Esophagus (tissue), 2 donors: ENCODE results near the gene NEMP2. TPM values are rescaled to one million over a fixed set of nuclear protein-coding genes. Genes with fewer than 3 reads are reported as not detected.

ENCODE experiments used
- H3K27ac ChIP-seq, 2 donors: one replicate each; pipeline ENCODE4 v1.5.1; 2013; ENCODE audit warnings: low read depth in 2 of 2, mild to moderate bottlenecking in 2 of 2, inconsistent platforms in 1 of 2, low read length in 1 of 2, moderate library complexity in 1 of 2
- H3K27me3 ChIP-seq, 2 donors: one replicate each; pipeline ENCODE4 v1.6.1; 2013; ENCODE audit warnings: low read length in 2 of 2, control low read depth in 1 of 2, mild to moderate bottlenecking in 1 of 2; ENCODE audit not compliant: insufficient read depth in 2 of 2, control insufficient read depth in 1 of 2
- H3K36me3 ChIP-seq, 2 donors: one replicate each; pipeline ENCODE4 v1.6.1; 2013; ENCODE audit warnings: low read length in 1 of 2; ENCODE audit not compliant: control insufficient read depth in 2 of 2, insufficient read depth in 2 of 2
- H3K4me1 ChIP-seq, 2 donors: one replicate each; pipeline ENCODE4 v1.6.1; 2013; ENCODE audit warnings: low read length in 1 of 2; ENCODE audit not compliant: control insufficient read depth in 2 of 2, insufficient read depth in 2 of 2
- H3K4me3 ChIP-seq, 2 donors: one replicate each; pipeline ENCODE4 v1.5.1; 2013; ENCODE audit warnings: low read length in 2 of 2, mild to moderate bottlenecking in 2 of 2, low read depth in 1 of 2, moderate library complexity in 1 of 2
- H3K9me3 ChIP-seq, 2 donors: one replicate each; pipeline ENCODE4 v1.6.1; 2013; ENCODE audit warnings: mild to moderate bottlenecking in 2 of 2, low read depth in 1 of 2, low read length in 1 of 2, moderate library complexity in 1 of 2; ENCODE audit not compliant: control insufficient read depth in 2 of 2, insufficient read depth in 1 of 2
- WGBS, 2 donors: extraction: QIAGEN DNeasy Blood & Tissue Kit; methylation state at CpG; one replicate each; pipeline ENCODE4 v1.1.7; 2013; 5-methylcytosine and 5-hydroxymethylcytosine counted together
- polyA plus RNA-seq, 2 donors: library from polyadenylated mRNA; stranded (reverse); fragments of 200-250 nt; gene quantifications; one replicate each; pipeline ENCODE4 v1.2.3, GENCODE V29; 2013
- donor health status: healthy with polysubstance abuse.
- donor health status: Bipolar disorder and iron deficiency.

Gene NEMP2
- polyA plus RNA-seq, 2 donors: 0.61 to 1.4 TPM

GRCh38 chr2:190488516-190489233, 45.8 kb downstream of the NEMP2 start:
- no peak overlapping the region for H3K27ac ChIP-seq
- no peaks in the 10 kb centered on the region for H3K27me3 ChIP-seq
- no peaks in the 10 kb centered on the region for H3K9me3 ChIP-seq
- peaks cover 4 to 5% of the 10 kb centered on the region in 2 donors for H3K36me3 ChIP-seq
- H3K4me3 ChIP-seq: no peak overlapping the region
- 94 to 95% methylated on average over 6 of the region's 6 CpGs for WGBS, 2 donors
- no peaks in the 10 kb centered on the region for H3K4me1 ChIP-seq

DNA sequence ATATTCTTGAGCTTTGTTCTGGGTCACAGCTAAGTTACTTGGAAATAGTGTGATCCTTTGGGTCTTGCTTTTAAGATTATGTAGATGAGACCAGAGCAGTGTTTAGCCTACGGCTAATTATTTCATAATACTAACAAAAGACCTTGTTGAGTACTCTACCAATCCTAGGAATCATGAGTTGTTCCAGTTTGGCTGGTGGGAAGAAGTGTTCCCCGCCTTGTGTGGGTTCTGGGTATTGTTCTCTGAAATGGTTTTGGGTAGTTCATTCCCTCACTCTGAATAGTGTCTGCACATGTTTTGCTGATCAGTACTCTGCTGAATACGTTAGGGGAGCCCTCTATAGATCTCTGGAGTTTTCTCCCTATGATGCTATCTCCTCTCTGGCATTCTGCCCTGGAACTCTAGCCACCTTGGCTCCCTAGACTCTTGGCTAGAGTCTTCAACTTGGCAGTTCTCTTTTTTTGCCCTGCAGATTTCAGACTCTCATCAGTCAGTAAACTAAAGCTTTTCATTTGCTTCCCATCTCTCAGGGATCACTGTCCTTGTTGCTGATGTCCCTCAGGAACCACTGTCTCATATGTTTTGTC, 48.4 kb downstream of the NEMP2 start:
- 43 to 60% methylated on average over 3 of the region's 3 CpGs for WGBS, 2 donors
- Histone ChIP-seq H3K4me1 (no peaks in the 10 kb centered on the region), H3K36me3 (peaks cover under 1 to 1% of the 10 kb centered on the region in 2 donors), H3K27ac (no peak overlapping the region), H3K4me3 (no peak overlapping the region), H3K9me3 (no peaks in the 10 kb centered on the region), H3K27me3 (no peaks in the 10 kb centered on the region)

DNA sequence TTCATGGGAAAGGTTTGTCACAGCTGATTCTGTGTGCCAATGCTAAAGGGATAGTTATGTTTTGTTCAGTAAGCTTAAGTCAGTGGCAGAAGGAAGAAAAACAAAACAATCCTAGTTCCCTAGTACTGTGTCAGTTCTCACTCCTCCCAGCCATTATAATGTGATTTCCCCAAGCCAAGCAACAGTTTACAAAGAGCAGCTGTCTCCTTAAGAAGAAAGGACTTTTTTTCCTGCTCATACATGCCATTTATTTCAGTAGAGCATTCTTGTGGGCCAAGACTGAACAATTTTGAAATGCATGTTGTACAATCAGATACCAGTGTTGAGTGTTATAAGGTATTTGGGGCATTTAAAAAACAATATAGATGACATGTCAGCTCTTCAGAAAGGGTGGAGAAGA, 52.1 kb downstream of the NEMP2 start:
- H3K27ac ChIP-seq: no peak overlapping the region
- H3K4me3 ChIP-seq: no peak overlapping the region
- no peaks in the 10 kb centered on the region for H3K9me3 ChIP-seq
- H3K4me1 ChIP-seq: no peaks in the 10 kb centered on the region
- H3K36me3 ChIP-seq: no peaks in the 10 kb centered on the region
- H3K27me3 ChIP-seq: no peaks in the 10 kb centered on the region

DNA sequence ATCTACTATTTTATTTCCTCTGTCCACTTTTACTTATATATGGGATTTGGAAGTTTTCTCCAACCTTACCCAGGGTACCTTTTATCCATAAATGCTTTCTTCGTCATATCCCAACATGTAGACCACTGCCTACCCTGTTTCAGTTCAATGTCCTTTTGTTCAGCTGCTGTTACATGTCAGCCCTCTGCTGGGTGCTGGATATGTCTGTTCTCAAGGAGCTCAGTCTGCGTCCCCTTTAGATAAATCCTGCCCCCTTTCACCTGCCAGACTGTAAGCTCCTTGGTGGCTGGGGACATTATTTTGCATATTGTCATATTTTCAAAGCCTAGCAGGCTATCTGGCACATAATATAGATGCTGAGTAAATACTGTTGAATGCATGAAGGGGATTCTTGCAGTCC, 53.2 kb downstream of the NEMP2 start:
- no peak overlapping the region for H3K4me3 ChIP-seq
- WGBS, 2 donors: 56 to 96% methylated on average over 2 of the region's 2 CpGs
- no peaks in the 10 kb centered on the region for H3K4me1 ChIP-seq
- no peaks in the 10 kb centered on the region for H3K9me3 ChIP-seq
- no peaks in the 10 kb centered on the region for H3K27me3 ChIP-seq
- no peaks in the 10 kb centered on the region for H3K36me3 ChIP-seq
- H3K27ac ChIP-seq: no peak overlapping the region

DNA sequence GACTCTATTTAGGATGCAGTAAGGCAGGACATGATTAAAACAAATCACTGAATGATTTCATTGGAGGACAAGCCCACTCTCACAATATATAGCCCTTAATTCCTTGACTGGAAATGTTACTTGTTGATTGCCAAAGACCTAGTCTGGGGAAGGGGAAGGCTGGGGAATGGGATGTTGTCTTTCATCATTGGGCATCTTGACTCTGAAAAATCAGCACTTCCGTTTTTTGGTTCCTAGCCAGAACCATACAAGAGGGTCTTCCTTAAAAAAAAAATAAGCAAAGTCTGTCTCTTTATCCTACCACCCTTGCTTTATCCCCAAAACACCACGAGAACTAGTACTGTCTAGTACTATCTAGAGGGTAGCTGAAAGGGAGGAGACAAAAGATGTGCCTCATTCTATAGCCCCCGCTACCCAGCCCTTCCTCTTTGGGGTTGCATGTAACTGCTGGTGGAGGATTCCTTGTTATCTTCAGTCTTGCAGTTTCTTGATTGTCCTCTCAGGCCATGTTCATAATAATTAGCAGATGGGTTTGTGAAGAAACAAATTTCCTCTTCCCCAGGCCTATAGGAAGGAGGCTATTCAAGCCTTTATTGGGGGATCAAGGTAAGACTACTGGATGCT, 55.8 kb downstream of the NEMP2 start:
- Histone ChIP-seq H3K4me3 (no peak overlapping the region), H3K4me1 (no peaks in the 10 kb centered on the region), H3K27ac (peak overlapping the region in 1 of 2 donors; percentile 13), H3K27me3 (no peaks in the 10 kb centered on the region), H3K36me3 (no peaks in the 10 kb centered on the region), H3K9me3 (no peaks in the 10 kb centered on the region)
- 74 to 83% methylated on average over 3 of the region's 3 CpGs for WGBS, 2 donors

DNA sequence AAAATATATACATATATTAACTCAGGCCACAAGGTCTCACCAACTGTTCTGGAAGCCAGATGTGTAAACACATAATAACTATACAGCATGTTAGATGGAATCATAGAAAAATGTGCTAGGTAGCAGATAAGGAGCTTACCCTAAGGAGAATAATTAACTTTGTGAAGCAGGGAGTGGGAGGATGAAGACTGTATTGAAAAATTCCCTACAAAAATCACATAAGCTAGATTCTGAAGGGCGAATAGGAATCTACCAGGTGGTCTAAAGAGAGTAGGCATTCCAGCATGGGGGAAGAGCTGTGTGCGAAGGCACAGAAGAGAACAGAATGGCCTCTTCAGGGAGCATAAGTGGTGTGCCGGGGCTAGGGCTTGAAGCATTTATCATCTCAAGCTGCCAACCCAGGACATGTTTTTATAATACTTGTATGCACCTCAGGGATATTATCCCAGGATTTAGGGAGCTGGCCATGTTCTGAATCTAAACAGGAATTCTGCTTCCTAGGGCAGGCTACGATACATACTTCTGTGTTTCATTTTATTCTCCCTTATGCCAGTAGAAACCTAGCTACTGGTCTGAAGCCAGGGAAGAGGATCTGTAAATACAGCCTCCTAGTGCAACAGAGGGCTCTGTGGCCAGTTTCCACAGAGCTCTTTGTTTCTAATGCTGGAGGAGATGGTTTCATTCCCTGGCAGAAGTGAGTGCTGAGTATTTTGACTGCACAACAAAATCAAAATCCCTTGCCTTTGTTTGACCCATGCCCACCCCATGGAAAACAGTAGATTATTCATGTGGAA, 56.7 kb downstream of the NEMP2 start:
- H3K4me1 ChIP-seq: no peaks in the 10 kb centered on the region
- no peak overlapping the region for H3K4me3 ChIP-seq
- no peaks in the 10 kb centered on the region for H3K36me3 ChIP-seq
- peak overlapping the region; percentile 22 to 43 for H3K27ac ChIP-seq
- 56 to 61% methylated on average over 4 of the region's 4 CpGs for WGBS, 2 donors
- no peaks in the 10 kb centered on the region for H3K9me3 ChIP-seq
- no peaks in the 10 kb centered on the region for H3K27me3 ChIP-seq

DNA sequence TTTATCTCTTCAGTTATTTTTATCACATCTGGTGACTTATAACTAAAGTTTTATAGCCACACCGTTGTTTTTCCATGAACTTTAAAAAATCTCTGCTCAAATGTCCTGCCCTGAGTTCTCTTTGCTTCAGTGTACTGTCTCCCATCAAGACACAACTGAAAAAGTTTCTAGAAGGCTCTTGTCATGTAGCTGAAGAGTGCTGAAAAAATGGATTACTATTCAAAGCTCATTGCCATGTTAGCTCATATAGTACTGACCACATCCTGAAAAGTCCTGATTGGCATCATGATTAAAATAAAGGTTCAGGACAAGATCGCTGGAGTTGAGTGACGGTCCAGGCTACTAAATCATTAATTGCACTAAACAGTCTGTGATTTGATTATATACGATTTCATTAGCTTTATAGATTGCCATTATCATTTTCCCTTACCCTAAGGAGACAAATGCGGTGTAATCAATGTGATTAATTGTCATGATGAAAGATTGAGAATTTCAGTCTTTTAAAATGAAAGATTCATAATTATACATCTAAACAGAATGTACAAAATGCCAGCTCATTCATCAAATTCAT, 64.2 kb downstream of the NEMP2 start:
- Histone ChIP-seq H3K4me3 (no peak overlapping the region), H3K9me3 (no peaks in the 10 kb centered on the region), H3K27ac (no peak overlapping the region), H3K27me3 (no peaks in the 10 kb centered on the region), H3K36me3 (no peaks in the 10 kb centered on the region), H3K4me1 (no peaks in the 10 kb centered on the region)
- WGBS, 2 donors: 79 to 83% methylated on average over 5 of the region's 5 CpGs

DNA sequence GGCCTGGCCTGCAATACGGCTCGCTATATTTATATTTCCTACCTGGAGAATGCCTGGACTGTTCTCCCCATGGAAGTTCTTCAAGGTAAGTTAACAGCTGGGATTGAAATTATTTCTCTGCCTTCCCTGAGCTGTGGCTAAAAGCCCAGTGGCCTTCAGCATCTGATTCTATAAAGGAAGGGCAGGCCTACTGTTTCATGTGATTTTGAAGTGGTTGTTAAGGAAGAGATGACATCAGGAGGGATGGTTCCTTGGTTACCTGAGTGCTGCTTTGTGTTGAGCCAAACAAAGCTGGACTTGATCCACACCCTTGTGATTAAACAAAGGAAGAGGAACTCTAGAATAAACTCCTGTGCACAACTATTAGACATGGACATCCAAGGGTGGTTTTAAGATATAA, 64.8 kb downstream of the NEMP2 start:
- Histone ChIP-seq H3K9me3 (no peaks in the 10 kb centered on the region), H3K4me3 (no peak overlapping the region), H3K27me3 (no peaks in the 10 kb centered on the region), H3K4me1 (no peaks in the 10 kb centered on the region), H3K36me3 (no peaks in the 10 kb centered on the region), H3K27ac (peak overlapping the region; percentile 18 to 56)
- WGBS, 2 donors: 68 to 73% methylated on average over 2 of the region's 2 CpGs

GRCh38 chr2:190468814-190469569, 65.5 kb downstream of the NEMP2 start:
- peaks cover 0 to under 1% of the 10 kb centered on the region in 2 donors for H3K4me1 ChIP-seq
- peak overlapping the region; percentile 79 to 84 for H3K27ac ChIP-seq
- H3K27me3 ChIP-seq: no peaks in the 10 kb centered on the region
- WGBS, 2 donors: 15 to 26% methylated on average over 4 of the region's 4 CpGs
- H3K9me3 ChIP-seq: no peaks in the 10 kb centered on the region
- H3K4me3 ChIP-seq: no peak overlapping the region
- no peaks in the 10 kb centered on the region for H3K36me3 ChIP-seq
